ENCODE results near the gene MAP3K20. TPM values are rescaled to one million over a fixed set of nuclear protein-coding genes. Genes with fewer than 3 reads are reported as not detected.

The MAP3K20 gene
- total and polyA plus RNA-seq, 2 donors (not counting 3 experiments of a cell fraction or from before 2014, with no cell fraction given): 7.8 to 31.5 TPM

GRCh38 chr2:173087793-173088496 lies 12.3 kb downstream of the MAP3K20 start:
- H3K79me2 ChIP-seq (ENCODE audit: control insufficient read depth, insufficient read depth, low read length): peaks cover 12% of the 10 kb centered on the region
- H3K36me3 ChIP-seq (ENCODE audit: control insufficient read depth in 2 of 2, extremely low read depth in 1 of 2, insufficient read depth in 2 of 2, low read length in 2 of 2): peaks cover 0 to 3% of the 10 kb centered on the region in 2 experiments
- no peak overlapping the region for H2AFZ ChIP-seq (ENCODE audit: low read depth, low read length)
- no peak overlapping the region for H3K4me3 ChIP-seq (replicated peaks in 1 of 3; ENCODE audit: insufficient read depth in 1 of 3, low read depth in 1 of 3, low read length in 3 of 3)
- intact Hi-C loops (cut with micrococcal nuclease) (no loop called here), dilution Hi-C loops (cut with MboI; ENCODE audit: extremely low pct_ligation_motif_present, low sequenced_read_pairs) (no loop called here)
- CTCF ChIA-PET: no interaction called here
- no peaks in the 10 kb centered on the region for H3K9me1 ChIP-seq (replicated peaks; ENCODE audit: control insufficient read depth, extremely low read depth, insufficient read depth, low read length)
- H3K27me3 ChIP-seq (ENCODE audit: control insufficient read depth in 2 of 2, insufficient read depth in 2 of 2, low read length in 2 of 2): no peaks in the 10 kb centered on the region
- H3K4me1 ChIP-seq (ENCODE audit: control insufficient read depth, extremely low read depth, insufficient read depth, low read length): no peaks in the 10 kb centered on the region
- FAIRE-seq (no peak), DNase-seq (ENCODE audit: low read depth, low spot score) (no peak)
- BruUV-seq (replicated peaks): no TSS peak
- no peak overlapping the region for H3K9ac ChIP-seq (replicated peaks; ENCODE audit: extremely low read depth, insufficient read depth, low read length)
- H3K9me3 ChIP-seq (replicated peaks; ENCODE audit: control insufficient read depth, insufficient read depth, low read length): no peaks in the 10 kb centered on the region
- POLR2A ChIA-PET: no interaction called here
- no peak overlapping the region for H3K27ac ChIP-seq (ENCODE audit: insufficient read depth, low read depth, low read length)
- H3K4me2 ChIP-seq (ENCODE audit: insufficient read depth, low read length): no peak overlapping the region
- no peak for TF ChIP-seq POLR2AphosphoS5 (IDR thresholded peaks at IDR 0.05; ENCODE audit: insufficient read depth, low read depth, low read length)
- TF ChIP-seq JUN (IDR thresholded peaks at IDR 0.05; ENCODE audit: borderline replicate concordance, insufficient read depth, insufficient read length, low read depth): no peak
- TF ChIP-seq EZH2 (IDR thresholded peaks at IDR 0.05; ENCODE audit: borderline replicate concordance, low read depth, low read length, severe bottlenecking): no peak
- TF ChIP-seq MYC (IDR thresholded peaks at IDR 0.05; ENCODE audit: low read depth, low read length): no peak
- no peak for TF ChIP-seq CTCF (IDR thresholded peaks at IDR 0.05; ENCODE audit: extremely low read depth in 1 of 2, insufficient read depth in 1 of 2, low read depth in 1 of 2, low read length in 2 of 2)
- no peak for TF ChIP-seq MAX (IDR thresholded peaks at IDR 0.05; ENCODE audit: insufficient read depth, insufficient read length)
- no peak for TF ChIP-seq GATA2 (IDR thresholded peaks at IDR 0.05; ENCODE audit: insufficient read depth, insufficient read length, low read depth, low read length)
- no peak for TF ChIP-seq POLR2A (IDR thresholded peaks at IDR 0.05; ENCODE audit: low read depth, low read length)
- TF ChIP-seq FOS (IDR thresholded peaks at IDR 0.05; ENCODE audit: borderline replicate concordance, insufficient read depth, low read length): no peak
- no peaks in the 10 kb centered on the region for H4K20me1 ChIP-seq (replicated peaks; ENCODE audit: control insufficient read depth, extremely low read depth, insufficient read depth, low read length)
